HG02884 (cell line): ENCODE data around the gene UCK1.
"Not testable (repeated sequence)": the region's sequence is repeated elsewhere in the genome, so short reads cannot be mapped to it uniquely, and the experiment has no call there.

Experiments used
- ATAC-seq: cut with Tn5 transposase; IDR thresholded peaks from one replicate; pipeline ENCODE4 v1.9.1; 2021; ENCODE audit warnings: mild to moderate bottlenecking, moderate library complexity; ENCODE audit not compliant: unreplicated experiment

UCK1 gene

DNA sequence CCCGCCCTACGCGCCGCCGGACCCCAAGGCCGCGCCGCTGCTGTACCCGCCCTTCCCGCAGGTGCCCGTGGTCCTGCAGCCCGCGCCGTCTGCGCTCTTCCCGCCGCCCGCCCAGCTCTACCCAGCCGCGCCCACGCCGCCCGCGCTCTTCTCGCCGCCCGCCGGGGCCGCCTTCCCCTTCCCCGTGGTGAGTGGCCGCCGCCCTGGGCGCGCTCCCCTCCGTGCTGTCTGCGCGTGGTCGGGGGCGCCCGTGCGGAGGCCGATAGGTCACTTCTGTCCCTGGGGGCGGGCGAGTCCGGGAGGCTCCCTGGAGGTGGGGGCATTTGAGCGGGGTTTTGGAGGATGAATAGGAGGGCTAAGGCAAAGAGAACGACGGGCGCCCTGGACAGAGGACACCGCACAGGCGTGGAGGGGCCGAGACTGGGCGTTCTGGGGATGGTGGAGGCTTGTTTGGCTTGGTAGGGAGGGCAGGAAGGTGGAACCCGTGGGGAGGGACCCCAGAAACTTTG lies 23.8 kb upstream of the UCK1 start:
- ATAC-seq = no peak

DNA sequence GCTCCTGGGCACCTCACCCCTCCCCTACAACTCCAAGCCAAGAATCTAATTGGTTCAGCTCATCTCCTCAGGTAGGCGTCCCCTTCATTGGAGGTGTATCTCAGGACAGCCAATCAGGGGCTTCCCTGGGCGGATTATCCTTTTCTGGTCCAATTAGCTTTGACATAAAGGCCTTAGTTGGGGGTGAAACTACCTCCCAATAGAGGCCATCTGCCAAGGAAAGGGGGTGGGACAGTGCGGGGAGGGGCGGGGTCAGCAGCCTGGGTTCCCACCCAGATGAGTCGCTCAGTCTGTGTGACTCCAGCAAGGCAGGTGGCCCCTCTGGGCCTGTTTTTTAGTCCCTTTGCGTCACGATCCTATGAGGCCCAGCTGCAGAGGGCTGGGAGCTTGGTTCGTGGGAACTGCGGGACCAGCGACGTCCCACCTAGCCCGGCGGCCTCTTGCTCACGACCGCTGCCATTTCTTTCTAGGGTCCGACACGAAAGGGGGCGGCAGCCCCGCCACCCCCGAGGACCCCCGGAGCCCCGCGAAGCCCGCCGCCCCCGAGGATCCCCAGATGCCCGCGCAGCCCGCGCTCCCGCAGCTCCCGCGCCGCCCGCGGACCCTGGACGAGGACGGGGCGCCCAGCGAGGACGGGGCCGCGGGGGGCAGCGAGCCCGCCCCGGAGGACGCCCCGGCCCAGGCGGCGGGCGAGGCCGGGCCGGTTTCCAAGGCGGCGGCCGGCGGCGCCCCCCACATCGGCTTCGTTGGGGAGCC lies 23.2 kb upstream of the UCK1 start:
- ATAC-seq = no peak

- ATAC-seq = no peak
Measured at GRCh38 chr9:131552030-131552429, 21.0 kb upstream of the UCK1 start.

DNA sequence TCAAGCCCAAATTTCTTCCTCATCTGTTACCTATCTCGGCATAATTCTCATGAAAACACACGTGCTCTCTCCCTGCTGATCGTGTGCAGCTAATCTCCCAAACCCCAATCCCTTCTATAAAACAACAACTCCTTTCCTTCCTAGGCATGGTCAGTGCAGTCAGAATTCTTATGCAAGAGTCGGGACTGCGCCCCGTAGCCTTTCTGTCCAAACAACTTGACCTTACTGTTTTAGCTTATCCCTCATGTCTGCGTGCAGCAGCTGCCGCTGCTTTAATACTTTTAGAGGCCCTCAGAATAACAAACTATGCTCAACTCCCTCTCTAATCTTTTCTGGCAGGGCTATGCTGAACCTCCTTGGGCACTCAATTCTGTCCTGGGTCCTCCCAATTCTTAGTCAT lies 19.4 kb upstream of the UCK1 start:
- not testable (repeated sequence) for ATAC-seq

GRCh38 chr9:131549186-131549585 lies 18.1 kb upstream of the UCK1 start:
- ATAC-seq = not testable (repeated sequence)

- ATAC-seq = no peak
Measured at GRCh38 chr9:131546336-131547084, 15.4 kb upstream of the UCK1 start.

DNA sequence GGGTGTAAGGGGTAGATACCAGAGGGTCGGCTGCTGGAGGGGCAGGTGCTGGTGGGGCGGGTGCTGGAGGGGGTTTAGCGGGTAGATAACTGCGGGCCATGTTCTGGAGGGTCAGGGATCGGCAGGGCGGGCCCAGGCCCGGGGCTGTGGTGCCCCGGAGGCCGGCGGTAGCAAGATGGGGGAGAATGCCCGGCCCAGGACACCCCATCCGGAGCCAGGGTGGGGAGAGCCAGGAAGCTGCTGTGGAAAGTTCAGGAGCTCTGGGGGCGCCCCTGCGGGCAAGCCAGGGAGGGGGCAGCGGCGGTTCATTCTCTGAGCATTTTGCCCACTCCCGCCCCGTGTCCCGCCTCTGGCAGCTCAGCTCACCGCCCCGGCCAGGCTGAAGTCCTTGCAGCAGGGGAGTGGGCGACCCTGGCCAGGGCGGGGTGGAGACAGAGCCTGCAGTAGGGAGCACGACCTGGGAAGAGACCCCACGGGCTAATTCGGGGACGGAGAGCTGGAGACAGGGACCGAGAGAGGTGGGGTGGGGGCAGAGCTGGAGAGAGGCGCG lies 14.8 kb upstream of the UCK1 start:
- ATAC-seq = no peak

DNA sequence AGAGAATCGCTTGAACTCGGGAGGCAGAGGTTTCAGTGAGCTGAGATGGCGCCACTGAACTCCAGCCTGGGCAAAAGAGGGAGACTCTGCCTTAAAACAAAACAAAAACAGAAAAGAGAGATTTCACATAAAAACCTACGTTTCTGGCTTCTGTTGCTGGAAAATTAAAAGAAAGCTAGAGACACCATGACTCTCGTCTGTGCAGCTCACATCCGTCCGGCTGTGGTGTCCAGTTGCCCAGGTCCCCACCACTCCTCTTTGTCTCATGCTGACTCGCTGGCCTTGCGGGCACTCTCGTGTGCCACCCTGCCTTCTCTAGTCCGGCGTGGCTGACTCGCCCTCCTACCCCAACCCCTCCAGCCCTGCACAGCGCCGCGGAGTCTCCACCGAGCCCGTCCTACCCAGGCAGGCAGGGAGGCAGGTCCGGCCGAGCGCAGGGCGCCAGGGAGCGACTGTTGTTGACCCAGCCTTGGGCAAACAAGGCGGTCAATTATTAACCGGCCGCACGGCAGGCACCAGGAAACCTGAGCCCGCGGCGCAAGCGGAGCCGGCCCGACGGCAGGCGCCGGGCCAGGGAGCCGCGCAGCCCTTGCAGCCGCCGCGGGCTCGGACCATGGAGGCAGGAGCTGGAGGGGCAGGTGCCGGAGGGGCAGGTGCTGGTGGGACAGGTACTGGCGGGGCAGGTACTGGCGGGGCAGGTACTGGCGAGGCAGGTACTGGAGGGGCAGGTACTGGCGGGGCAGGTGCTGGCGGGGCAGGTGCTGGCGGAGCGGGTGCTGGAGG lies 14.1 kb upstream of the UCK1 start, which contains the start of gene PRRT1B:
PRRT1B (plus strand) TSS at position 521 of the 783 bp plus-strand sequence; CDS start at position 614, 93 bp downstream.
- ATAC-seq = no peak

GRCh38 chr9:131543141-131543540 lies 12.1 kb upstream of the UCK1 start:
- no peak for ATAC-seq

DNA sequence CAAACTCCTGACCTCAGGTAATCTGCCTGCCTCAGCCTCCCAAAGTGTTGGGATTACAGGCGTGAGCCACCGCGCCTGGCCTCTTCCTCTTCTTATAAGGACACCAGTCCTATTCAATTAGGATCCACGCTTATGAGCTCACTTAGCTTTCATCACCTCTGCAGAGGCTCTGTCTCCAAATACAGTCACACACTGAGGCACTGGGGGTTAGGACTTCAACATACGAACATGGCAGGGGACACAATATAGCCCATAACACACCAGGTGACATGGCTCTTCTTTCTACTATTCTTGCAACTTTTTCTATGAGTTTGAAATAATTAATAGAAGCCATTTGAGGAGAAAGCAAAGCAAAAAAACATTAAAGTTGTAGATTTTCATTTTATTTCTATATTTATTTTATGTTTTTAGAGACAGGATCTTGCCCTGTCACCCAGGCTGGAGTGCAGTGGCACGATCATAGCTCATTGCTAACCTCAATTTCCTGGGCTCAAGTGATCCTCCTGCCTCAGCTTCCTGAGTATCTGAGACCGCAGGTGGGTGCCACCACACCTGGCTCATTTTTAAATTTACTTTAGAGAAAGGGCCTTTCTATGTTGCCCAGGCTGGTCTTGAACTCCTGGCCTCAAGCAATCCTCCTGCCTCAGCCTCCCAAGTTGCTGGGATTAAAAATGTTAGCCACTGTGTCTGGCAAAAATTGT lies 8.3 kb upstream of the UCK1 start:
- ATAC-seq = no peak

DNA sequence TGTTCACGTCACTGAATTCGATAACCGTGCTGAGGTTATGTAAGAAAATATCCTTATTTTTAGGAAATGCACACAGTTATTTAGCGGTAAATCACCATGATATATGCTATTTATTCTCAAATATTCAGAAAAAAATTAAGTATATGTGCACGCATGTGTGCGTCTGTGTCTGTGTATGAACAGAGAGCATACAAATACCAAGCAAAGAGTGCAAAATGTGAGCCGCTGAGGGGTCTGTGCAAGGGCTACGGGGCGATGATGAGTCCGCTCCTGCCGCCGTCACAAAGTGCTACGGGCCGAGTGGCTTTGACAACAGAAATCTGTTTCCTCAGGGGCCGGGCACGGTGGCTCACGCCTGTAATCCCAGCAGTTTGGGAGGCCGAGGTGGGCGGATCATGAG lies 6.9 kb upstream of the UCK1 start:
- ATAC-seq = no peak

GRCh38 chr9:131534721-131535237 lies 3.7 kb upstream of the UCK1 start:
- no peak for ATAC-seq

GRCh38 chr9:131530546-131530919 lies 530 bp downstream of the UCK1 start:
- ATAC-seq = peak; percentile 16

- ATAC-seq = no peak
Measured at GRCh38 chr9:131529597-131530545, 1.2 kb downstream of the UCK1 start.

DNA sequence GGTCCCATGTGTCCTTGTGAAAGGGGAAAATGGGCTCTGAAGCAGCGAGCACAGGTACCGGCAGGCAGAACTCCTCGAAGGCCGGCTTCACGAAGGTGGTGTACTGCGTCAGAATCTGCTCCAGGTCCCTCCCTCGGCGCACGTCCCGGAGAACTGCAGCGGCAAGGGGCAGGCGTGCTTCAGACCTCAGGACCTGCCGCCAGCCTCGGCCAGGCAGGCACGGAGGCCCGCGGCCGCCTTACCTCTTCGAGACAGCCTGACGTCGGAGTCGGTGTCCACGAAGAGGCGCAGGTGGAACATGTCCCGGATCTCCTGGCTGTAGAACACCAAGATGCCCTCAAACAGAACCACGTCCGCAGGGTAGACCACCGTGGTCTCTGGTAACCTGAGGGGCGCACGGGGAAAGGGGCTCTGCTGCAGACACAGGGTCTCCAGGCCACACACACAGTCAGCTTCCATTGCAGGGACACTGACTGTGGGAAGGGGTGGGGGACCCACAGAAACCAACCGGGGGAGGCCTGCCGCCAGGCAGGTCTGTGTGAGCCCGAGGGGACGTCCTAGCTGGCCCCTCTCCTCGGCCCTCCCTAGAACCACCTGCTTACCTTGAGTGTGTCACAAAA lies 2.1 kb downstream of the UCK1 start:
- ATAC-seq = no peak

- ATAC-seq = no peak
Measured at GRCh38 chr9:131528186-131528585, 2.9 kb downstream of the UCK1 start.

DNA sequence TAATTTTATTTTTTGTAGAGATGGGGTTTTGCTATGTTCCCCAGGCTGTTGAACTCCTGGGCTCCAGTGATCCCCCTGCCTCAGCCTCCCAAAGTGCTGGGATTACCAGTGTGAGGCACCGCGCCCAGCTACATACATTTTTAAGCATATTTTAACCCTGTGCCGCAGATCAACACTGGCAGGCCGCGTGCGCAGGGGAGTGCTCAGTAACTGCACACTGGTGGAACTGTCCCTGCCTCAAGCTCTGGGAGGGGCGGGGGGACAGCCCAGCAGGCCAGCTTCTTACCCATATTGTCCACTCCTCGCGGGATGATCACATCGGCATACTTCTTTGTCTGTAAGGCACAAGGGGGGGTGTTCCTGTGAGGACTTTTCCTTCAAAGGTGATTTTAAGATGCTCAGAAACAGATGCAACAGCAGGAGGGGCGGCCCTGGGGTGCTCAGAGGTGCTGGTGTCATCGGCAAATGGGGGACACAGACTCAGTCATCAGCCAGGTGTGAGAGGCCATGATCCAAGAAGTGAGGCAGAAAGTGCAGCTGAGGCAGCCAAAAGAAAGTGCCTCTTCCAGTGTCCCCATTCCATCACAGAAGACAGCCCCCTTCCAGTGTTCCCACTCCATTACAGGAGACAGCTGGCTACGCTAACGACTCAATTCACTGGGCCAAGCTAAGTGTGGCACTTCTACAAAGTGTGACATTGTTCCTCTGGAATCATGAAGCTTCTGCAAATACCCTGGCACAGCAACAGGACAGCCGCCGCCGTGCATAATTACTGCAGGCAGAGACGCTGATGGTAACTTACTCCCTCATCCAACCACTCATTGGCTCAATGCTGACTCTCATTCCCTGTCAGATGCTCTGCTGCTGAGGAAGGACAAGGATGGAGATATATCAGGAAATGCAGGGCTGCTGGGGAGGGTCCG lies 5.2 kb downstream of the UCK1 start:
- no peak for ATAC-seq
